IgD-negative memory B cell (primary cell): ENCODE results near the gene TNFRSF18. TPM values are rescaled to one million over a fixed set of nuclear protein-coding genes. Genes with fewer than 3 reads are reported as not detected.

ENCODE experiments used
- H3K27ac Mint-ChIP-seq, 3 donors: one replicate each; pipeline ENCODE4 v1.8.0; 2020 to 2022; ENCODE audit warnings: mild to moderate bottlenecking in 3 of 3, mixed read lengths in 3 of 3, moderate library complexity in 1 of 3
- H3K27me3 Mint-ChIP-seq: one replicate; pipeline ENCODE4 v1.8.0; 2021; ENCODE audit warnings: mixed read lengths
- H3K36me3 Mint-ChIP-seq: one replicate; pipeline ENCODE4 v1.8.0; 2020; ENCODE audit warnings: mild to moderate bottlenecking, mixed read lengths
- H3K4me1 Mint-ChIP-seq, 3 donors: one replicate each; pipeline ENCODE4 v1.8.0; 2020 to 2022; ENCODE audit warnings: mixed read lengths in 3 of 3, mild to moderate bottlenecking in 1 of 3
- H3K4me3 Mint-ChIP-seq, 4 donors: one replicate each; pipeline ENCODE4 v1.8.0; 2020 to 2022; ENCODE audit warnings: mild to moderate bottlenecking in 4 of 4, mixed read lengths in 4 of 4, moderate library complexity in 3 of 4
- H3K9me3 Mint-ChIP-seq, 3 donors: one replicate each; pipeline ENCODE4 v1.8.0; 2020 to 2021; ENCODE audit warnings: mixed read lengths in 3 of 3, mild to moderate bottlenecking in 1 of 3
- polyA plus RNA-seq: library from polyadenylated mRNA; unstranded; fragments of 300-500 nt; fragmentation: Illumina TruSeq; gene quantifications from one replicate; pipeline ENCODE4 v1.2.3, GENCODE V29; 2021

Gene TNFRSF18
- polyA plus RNA-seq, 1 donor from 2014 or later = 3.5 TPM

- Mint-ChIP-seq H3K9me3 (no peaks in the 10 kb centered on the region), H3K4me3 (no peak overlapping the region), H3K4me1 (peaks cover 3 to 14% (median 12%) of the 10 kb centered on the region in 3 donors), H3K27ac (no peak overlapping the region), H3K36me3 (no peaks in the 10 kb centered on the region), H3K27me3 (no peaks in the 10 kb centered on the region)
Observed at GRCh38 chr1:1226566-1227362, 20.4 kb upstream of the TNFRSF18 start.

GRCh38 chr1:1225913-1226312 is 19.5 kb upstream of the TNFRSF18 start:
- no peaks in the 10 kb centered on the region for H3K27me3 Mint-ChIP-seq

GRCh38 chr1:1225238-1225845 is 18.9 kb upstream of the TNFRSF18 start:
- H3K4me3 Mint-ChIP-seq = no peak overlapping the region
- no peaks in the 10 kb centered on the region for H3K9me3 Mint-ChIP-seq
- H3K27ac Mint-ChIP-seq = no peak overlapping the region
- H3K27me3 Mint-ChIP-seq = no peaks in the 10 kb centered on the region
- peaks cover 2% of the 10 kb centered on the region for H3K36me3 Mint-ChIP-seq
- H3K4me1 Mint-ChIP-seq = peaks cover 0 to 10% (median 8%) of the 10 kb centered on the region in 3 donors

More at GRCh38 chr1:1225913-1226312, 19.5 kb upstream of the TNFRSF18 start:
- Mint-ChIP-seq H3K27ac (no peak overlapping the region), H3K36me3 (peaks cover 1% of the 10 kb centered on the region), H3K4me3 (peak overlapping the region in 1 of 4 donors; percentile 29), H3K4me1 (peaks cover 3 to 14% (median 12%) of the 10 kb centered on the region in 3 donors), H3K9me3 (no peaks in the 10 kb centered on the region)

GRCh38 chr1:1223891-1224290 is 17.5 kb upstream of the TNFRSF18 start:
- no peaks in the 10 kb centered on the region for H3K9me3 Mint-ChIP-seq
- no peaks in the 10 kb centered on the region for H3K27me3 Mint-ChIP-seq
- H3K4me3 Mint-ChIP-seq = no peak overlapping the region
- H3K36me3 Mint-ChIP-seq = peaks cover 2% of the 10 kb centered on the region
- H3K4me1 Mint-ChIP-seq = peaks cover 0 to 2% (median 1%) of the 10 kb centered on the region in 3 donors
- no peak overlapping the region for H3K27ac Mint-ChIP-seq

GRCh38 chr1:1223321-1223720 is 16.9 kb upstream of the TNFRSF18 start:
- H3K27ac Mint-ChIP-seq = peak overlapping the region; percentile 29 to 85 (median 58)
- peaks cover 0 to 2% (median 1%) of the 10 kb centered on the region in 3 donors for H3K4me1 Mint-ChIP-seq
- H3K36me3 Mint-ChIP-seq = peaks cover 2% of the 10 kb centered on the region
- H3K9me3 Mint-ChIP-seq = no peaks in the 10 kb centered on the region
- no peak overlapping the region for H3K4me3 Mint-ChIP-seq
- H3K27me3 Mint-ChIP-seq = no peaks in the 10 kb centered on the region

- Mint-ChIP-seq H3K36me3 (peaks cover 2% of the 10 kb centered on the region), H3K9me3 (no peaks in the 10 kb centered on the region), H3K4me1 (peaks cover 0 to 2% (median 1%) of the 10 kb centered on the region in 3 donors), H3K27me3 (no peaks in the 10 kb centered on the region), H3K27ac (peak overlapping the region; percentile 29 to 85 (median 58)), H3K4me3 (peak overlapping the region in 1 of 4 donors; percentile 27)
Observed at GRCh38 chr1:1222575-1223225, 16.3 kb upstream of the TNFRSF18 start.

- Mint-ChIP-seq H3K4me3 (no peak overlapping the region), H3K9me3 (no peaks in the 10 kb centered on the region), H3K36me3 (peaks cover 2% of the 10 kb centered on the region), H3K4me1 (peaks cover 0 to 2% (median 1%) of the 10 kb centered on the region in 3 donors), H3K27ac (no peak overlapping the region), H3K27me3 (no peaks in the 10 kb centered on the region)
Observed at GRCh38 chr1:1221887-1222574, 15.6 kb upstream of the TNFRSF18 start.

- H3K36me3 Mint-ChIP-seq = peaks cover 2% of the 10 kb centered on the region
- H3K4me1 Mint-ChIP-seq = peaks cover 0 to 7% (median 3%) of the 10 kb centered on the region in 3 donors
- H3K4me3 Mint-ChIP-seq = no peak overlapping the region
- H3K9me3 Mint-ChIP-seq = no peaks in the 10 kb centered on the region
- H3K27me3 Mint-ChIP-seq = no peaks in the 10 kb centered on the region
- peak overlapping the region in 1 of 3 donors; percentile 25 for H3K27ac Mint-ChIP-seq
Observed at GRCh38 chr1:1220197-1220596, 13.8 kb upstream of the TNFRSF18 start.

- Mint-ChIP-seq H3K9me3 (no peaks in the 10 kb centered on the region), H3K36me3 (peaks cover 2% of the 10 kb centered on the region), H3K4me1 (peaks cover 0 to 14% (median 10%) of the 10 kb centered on the region in 3 donors), H3K27me3 (no peaks in the 10 kb centered on the region), H3K27ac (no peak overlapping the region), H3K4me3 (no peak overlapping the region)
Observed at GRCh38 chr1:1219341-1219740, 12.9 kb upstream of the TNFRSF18 start.

GRCh38 chr1:1218524-1219200 is 12.3 kb upstream of the TNFRSF18 start:
- Mint-ChIP-seq H3K4me1 (peaks cover 0 to 14% (median 11%) of the 10 kb centered on the region in 3 donors), H3K27me3 (no peaks in the 10 kb centered on the region), H3K27ac (no peak overlapping the region), H3K36me3 (peaks cover 2% of the 10 kb centered on the region), H3K4me3 (no peak overlapping the region), H3K9me3 (no peaks in the 10 kb centered on the region)

GRCh38 chr1:1217621-1218523 is 11.5 kb upstream of the TNFRSF18 start:
- peak overlapping the region in 1 of 3 donors; percentile 67 for H3K27ac Mint-ChIP-seq

GRCh38 chr1:1216770-1217620 is 10.6 kb upstream of the TNFRSF18 start:
- Mint-ChIP-seq H3K4me1 (peaks cover 0 to 12% (median 11%) of the 10 kb centered on the region in 3 donors), H3K27me3 (no peaks in the 10 kb centered on the region), H3K4me3 (peak overlapping the region in 3 of 4 donors; percentile 25 to 32 (median 27)), H3K36me3 (peaks cover 2% of the 10 kb centered on the region), H3K27ac (peak overlapping the region in 2 of 3 donors; percentile 2 to 65), H3K9me3 (no peaks in the 10 kb centered on the region)

More at GRCh38 chr1:1217621-1218523, 11.5 kb upstream of the TNFRSF18 start:
- Mint-ChIP-seq H3K4me1 (peaks cover 0 to 12% (median 11%) of the 10 kb centered on the region in 3 donors), H3K27me3 (no peaks in the 10 kb centered on the region), H3K36me3 (peaks cover 2% of the 10 kb centered on the region), H3K9me3 (no peaks in the 10 kb centered on the region), H3K4me3 (no peak overlapping the region)
